Right lobe of liver (tissue), 6 donors: ENCODE results near the gene SCARF1. TPM values are rescaled to one million over a fixed set of nuclear protein-coding genes. Genes with fewer than 3 reads are reported as not detected.

Experiments used
- ATAC-seq, 4 donors: fragments of 200-7000 bp; cut with Tn5 transposase; one replicate each; pipeline ENCODE4 v1.9.1; 2020; ENCODE audit warnings: mild to moderate bottlenecking in 4 of 4, moderate library complexity in 4 of 4
- DNase-seq, 3 donors: peaks; one replicate each; pipeline ENCODE4 v3.0.0-alpha.2; 2020
- H3K27ac ChIP-seq, 3 donors: fragments of 200-600 bp; one replicate each; pipeline ENCODE4 v1.8.0; 2022
- H3K27me3 ChIP-seq, 2 donors: fragments of 200-600 bp; one replicate each; pipeline ENCODE4 v1.8.0; 2022
- H3K36me3 ChIP-seq, 4 donors: fragments of 200-600 bp; sonication (generic) in 1 of 4; one replicate each; pipeline versions ENCODE4 v1.5.1 to v1.8.0; 2017 to 2022; ENCODE audit warnings: control low read depth in 1 of 4
- H3K4me1 ChIP-seq, 4 donors: fragments of 200-600 bp; sonication (generic) in 1 of 4; one replicate each; pipeline versions ENCODE4 v1.5.1 to v1.8.0; 2017 to 2022; ENCODE audit warnings: control low read depth in 1 of 4
- H3K4me3 ChIP-seq, 3 donors: fragments of 200-600 bp; one replicate each; pipeline ENCODE4 v1.8.0; 2022
- H3K9me3 ChIP-seq, 4 donors: fragments of 200-600 bp; sonication (generic) in 1 of 4; one replicate each; pipeline versions ENCODE4 v1.5.1 to v1.8.0; 2017 to 2022; ENCODE audit warnings: control low read depth in 1 of 4
- CTCF ChIP-seq, 4 donors: fragments of 200-600 bp in 3 of 4; fragments of 450-650 bp in 1 of 4; IDR thresholded peaks; one replicate each; pipeline versions ENCODE4 v1.5.1 to v1.8.0; 2016 to 2022; ENCODE audit warnings: antibody characterized with exemption in 4 of 4, mild to moderate bottlenecking in 2 of 4
- POLR2A ChIP-seq: fragments of 450-650 bp; IDR thresholded peaks from one replicate; pipeline ENCODE4 v1.6.1; 2017; ENCODE audit warnings: antibody characterized with exemption, mild to moderate bottlenecking
- WGBS: methylation state at CpG from one replicate; pipeline ENCODE4 v1.1.6; 2018; ENCODE audit warnings: low coverage, low lambda C conversion rate; ENCODE audit not compliant: insufficient coverage; ENCODE audit errors: missing lambda C conversion rate; 5-methylcytosine and 5-hydroxymethylcytosine counted together
- intact Hi-C, 2 donors: fragments of 100-400 bp; cut with DNase I; formaldehyde crosslinking; loops; one replicate each; pipeline versions ENCODE4 v1.11.2 to v1.14.1; 2022
- total RNA-seq, 6 experiments: library from RNA; depleted of rRNA in 2 of 6; stranded (reverse); fragments of >200 nt in 2 of 6; fragmentation: NEBNext Ultra II Directional in 3 of 6; extraction: Animal tissue kit (Norgen Biotek cat#: 25700) in 3 of 6; gene quantifications; one replicate each; pipeline versions ENCODE4 v1.1.0 to v1.2.4, GENCODE V29; 2016 to 2023
- donor health status: DM: no; HTN: yes; CAD: no.
- donor health status: DM: no; HTN: no; CAD: no.
- donor health status: DM: no; HTN: no; CAD: no.
- donor health status: DM: no; HTN: yes; CAD: no.
- donor health status: DM: no; HTN: yes; CAD: no.

SCARF1 gene
- total RNA-seq, 6 experiments from 2014 or later: 6.9 to 16.9 (median 8.4) TPM

DNA sequence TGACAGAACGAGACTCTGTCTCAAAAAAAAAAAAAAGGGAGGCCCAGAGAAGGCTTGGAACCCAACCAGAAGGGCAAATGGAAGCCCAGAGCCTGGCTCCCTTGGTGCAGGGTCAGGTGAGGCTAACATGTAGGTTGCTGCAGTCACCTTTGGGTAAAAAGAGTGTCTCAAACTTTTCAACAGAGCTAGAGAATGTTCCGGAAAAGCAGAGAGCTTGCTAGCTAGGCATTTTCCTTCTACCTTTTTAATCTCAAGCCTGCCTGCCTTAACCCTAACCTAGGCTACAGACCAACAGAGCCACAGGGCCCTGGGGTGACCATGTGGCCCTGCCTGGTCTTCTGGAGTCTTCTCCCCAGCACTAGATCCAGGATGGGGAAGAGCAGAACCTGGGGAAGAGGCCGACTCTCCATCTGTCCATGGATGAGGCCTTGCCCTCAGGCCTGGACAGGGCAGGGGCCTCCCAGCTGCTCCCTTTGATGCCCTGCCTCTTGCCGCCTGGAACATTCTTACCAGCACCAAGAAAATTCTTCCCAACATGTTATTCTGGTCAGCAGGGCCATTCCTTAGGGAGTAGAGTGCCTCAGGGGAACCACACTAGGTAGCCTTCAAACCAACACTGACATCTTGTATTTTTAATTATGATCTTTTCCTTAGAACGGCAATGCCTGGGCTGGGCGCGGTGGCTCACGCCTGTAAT is 47.0 kb downstream of the SCARF1 start:
- intact Hi-C loops: no loop called here
- no peak overlapping the region for H3K27ac ChIP-seq
- H3K36me3 ChIP-seq: no peaks in the 10 kb centered on the region

GRCh38 chr17:1597861-1598342 is 47.6 kb downstream of the SCARF1 start:
- DNase-seq (no peak), ATAC-seq (no peak)
- no peak for TF ChIP-seq POLR2A
- TF ChIP-seq CTCF (IDR thresholded peaks at IDR 0.05): no peak
- WGBS: 81% methylated on average over 12 of the region's 14 CpGs
- intact Hi-C loops: no loop called here
- no peak overlapping the region for H3K27ac ChIP-seq
- H3K4me1 ChIP-seq: no peaks in the 10 kb centered on the region
- H3K27me3 ChIP-seq: no peaks in the 10 kb centered on the region
- H3K4me3 ChIP-seq: no peak overlapping the region
- no peaks in the 10 kb centered on the region for H3K9me3 ChIP-seq
- H3K36me3 ChIP-seq: no peaks in the 10 kb centered on the region

More for the DNA sequence above, 47.0 kb downstream of the SCARF1 start:
- ATAC-seq: peak in 1 of 4 donors; percentile 30
- TF ChIP-seq POLR2A: no peak
- no peak for TF ChIP-seq CTCF (IDR thresholded peaks at IDR 0.05)
- DNase-seq: no peak
- Histone ChIP-seq H3K4me1 (no peaks in the 10 kb centered on the region), H3K27me3 (no peaks in the 10 kb centered on the region), H3K4me3 (no peak overlapping the region), H3K9me3 (no peaks in the 10 kb centered on the region)
- 92% methylated on average over 5 of the region's 8 CpGs for WGBS

DNA sequence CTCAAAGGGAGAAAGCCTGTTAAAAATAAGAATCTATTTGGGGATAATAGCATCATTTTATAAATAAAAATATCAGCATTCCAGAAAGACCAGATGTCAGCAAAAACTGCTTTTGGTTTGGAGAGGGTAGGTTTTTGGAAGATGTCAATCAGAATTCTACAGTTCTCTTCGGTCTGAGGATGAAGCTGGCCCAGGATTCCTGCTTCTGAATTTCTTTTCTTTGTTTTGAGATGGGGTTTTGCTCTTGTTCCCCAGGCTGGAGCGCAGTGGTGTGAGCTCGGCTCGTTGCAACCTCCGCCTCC is 52.0 kb downstream of the SCARF1 start:
- Histone ChIP-seq H3K27ac (no peak overlapping the region), H3K4me1 (no peaks in the 10 kb centered on the region), H3K36me3 (no peaks in the 10 kb centered on the region), H3K27me3 (no peaks in the 10 kb centered on the region), H3K4me3 (no peak overlapping the region), H3K9me3 (no peaks in the 10 kb centered on the region)
- 91% methylated on average over 5 of the region's 5 CpGs for WGBS
- ATAC-seq: no peak
- DNase-seq: no peak
- TF ChIP-seq POLR2A (no peak), CTCF (IDR thresholded peaks at IDR 0.05) (no peak)
- intact Hi-C loops: no loop called here

DNA sequence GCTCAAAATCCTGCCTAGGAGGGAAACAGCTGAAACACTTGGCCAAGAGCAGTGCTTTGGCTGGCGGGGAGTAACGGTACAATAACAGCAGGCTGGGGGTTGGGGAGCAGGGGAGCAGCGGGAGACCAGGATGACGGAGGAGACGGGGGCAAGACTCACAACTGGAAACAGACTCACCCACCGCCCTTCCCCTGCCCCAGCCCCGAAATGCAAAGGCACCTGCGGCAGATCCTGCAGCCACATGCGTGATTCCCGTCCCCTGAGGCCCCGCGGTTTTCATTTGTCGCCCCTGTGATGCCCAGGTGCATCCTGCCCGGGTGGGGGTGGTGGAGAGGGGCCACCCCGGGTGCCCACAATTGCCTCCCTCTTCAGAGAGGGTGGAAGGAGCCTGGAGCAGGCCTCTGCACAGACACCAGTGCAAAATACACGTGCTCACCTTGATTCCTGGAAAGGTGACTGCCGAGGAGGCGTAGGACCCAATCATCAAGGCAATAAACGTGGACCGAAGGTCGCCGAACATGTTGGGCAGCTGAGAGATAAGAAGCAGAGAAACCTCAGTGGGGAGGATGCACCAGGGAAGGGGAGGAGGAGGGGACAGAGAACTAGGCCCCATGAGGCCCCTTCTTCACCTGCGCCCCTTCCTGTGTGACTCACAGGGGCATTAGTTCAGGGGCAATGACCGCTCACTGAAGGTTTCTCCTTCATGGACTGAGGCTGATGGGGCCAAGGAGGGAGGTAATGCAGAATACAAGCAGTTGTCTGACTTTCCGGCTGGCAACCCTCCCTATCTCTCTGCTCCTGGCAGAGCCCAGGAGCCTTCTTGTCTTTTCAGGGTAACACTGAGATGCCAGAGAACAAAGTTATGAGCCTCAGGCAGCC is 52.5 kb downstream of the SCARF1 start:
- WGBS: 68% methylated on average over 16 of the region's 25 CpGs
- DNase-seq: no peak
- H3K36me3 ChIP-seq: no peaks in the 10 kb centered on the region
- H3K4me3 ChIP-seq: no peak overlapping the region
- no peak overlapping the region for H3K27ac ChIP-seq
- no peaks in the 10 kb centered on the region for H3K4me1 ChIP-seq
- no peaks in the 10 kb centered on the region for H3K27me3 ChIP-seq
- intact Hi-C loops: no loop called here
- no peak for TF ChIP-seq POLR2A
- no peak for TF ChIP-seq CTCF (IDR thresholded peaks at IDR 0.05)
- no peaks in the 10 kb centered on the region for H3K9me3 ChIP-seq
- ATAC-seq: no peak
